Embryonic facial prominence (tissue), 1 donor: ENCODE measurements around the gene TYMS.
A peak's percentile ranks its signal among the peaks of the same experiment; 100 is the strongest.

ENCODE experiments used
- DNase-seq: peaks from one replicate; pipeline ENCODE4 v3.0.0-alpha.2; 2016; ENCODE audit errors: extremely low spot score

The TYMS gene

DNA sequence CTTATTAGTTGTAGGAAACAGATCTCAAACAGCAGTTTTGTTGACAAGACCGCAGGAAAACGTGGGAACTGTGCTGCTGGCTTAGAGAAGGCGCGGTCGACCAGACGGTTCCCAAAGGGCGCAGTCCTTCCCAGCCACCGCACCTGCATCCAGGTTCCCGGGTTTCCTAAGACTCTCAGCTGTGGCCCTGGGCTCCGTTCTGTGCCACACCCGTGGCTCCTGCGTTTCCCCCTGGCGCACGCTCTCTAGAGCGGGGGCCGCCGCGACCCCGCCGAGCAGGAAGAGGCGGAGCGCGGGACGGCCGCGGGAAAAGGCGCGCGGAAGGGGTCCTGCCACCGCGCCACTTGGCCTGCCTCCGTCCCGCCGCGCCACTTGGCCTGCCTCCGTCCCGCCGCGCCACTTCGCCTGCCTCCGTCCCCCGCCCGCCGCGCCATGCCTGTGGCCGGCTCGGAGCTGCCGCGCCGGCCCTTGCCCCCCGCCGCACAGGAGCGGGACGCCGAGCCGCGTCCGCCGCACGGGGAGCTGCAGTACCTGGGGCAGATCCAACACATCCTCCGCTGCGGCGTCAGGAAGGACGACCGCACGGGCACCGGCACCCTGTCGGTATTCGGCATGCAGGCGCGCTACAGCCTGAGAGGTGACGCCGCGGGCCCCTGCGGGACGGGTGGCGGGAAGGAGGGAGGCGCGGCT, at the start of gene TYMS:
TYMS (plus strand) TSS at position 343 of the 690 bp plus-strand sequence; CDS start at position 433, 90 bp downstream.
- DNase-seq, result peak; percentile 61

DNA sequence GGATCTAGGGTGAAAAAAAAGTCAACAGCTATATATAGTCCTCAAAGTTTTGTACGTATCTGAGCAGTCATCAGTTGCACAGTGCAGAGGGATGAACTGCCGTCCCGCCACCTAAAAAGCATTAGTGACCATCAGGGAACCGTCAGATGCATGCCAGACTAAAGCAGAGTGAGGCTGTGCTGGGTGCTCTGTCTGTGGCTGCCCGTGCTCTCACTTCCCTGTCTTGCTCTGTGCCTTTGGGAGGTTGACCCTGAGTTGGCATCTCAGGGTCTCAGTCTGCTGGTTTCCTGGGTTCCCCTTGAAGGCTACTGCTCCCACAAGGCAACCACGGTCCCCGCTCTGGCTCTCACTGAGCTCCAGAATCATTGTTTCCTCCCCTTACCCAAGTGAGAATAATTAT, 49.5 kb upstream of the TYMS start:
- no peak for DNase-seq

DNA sequence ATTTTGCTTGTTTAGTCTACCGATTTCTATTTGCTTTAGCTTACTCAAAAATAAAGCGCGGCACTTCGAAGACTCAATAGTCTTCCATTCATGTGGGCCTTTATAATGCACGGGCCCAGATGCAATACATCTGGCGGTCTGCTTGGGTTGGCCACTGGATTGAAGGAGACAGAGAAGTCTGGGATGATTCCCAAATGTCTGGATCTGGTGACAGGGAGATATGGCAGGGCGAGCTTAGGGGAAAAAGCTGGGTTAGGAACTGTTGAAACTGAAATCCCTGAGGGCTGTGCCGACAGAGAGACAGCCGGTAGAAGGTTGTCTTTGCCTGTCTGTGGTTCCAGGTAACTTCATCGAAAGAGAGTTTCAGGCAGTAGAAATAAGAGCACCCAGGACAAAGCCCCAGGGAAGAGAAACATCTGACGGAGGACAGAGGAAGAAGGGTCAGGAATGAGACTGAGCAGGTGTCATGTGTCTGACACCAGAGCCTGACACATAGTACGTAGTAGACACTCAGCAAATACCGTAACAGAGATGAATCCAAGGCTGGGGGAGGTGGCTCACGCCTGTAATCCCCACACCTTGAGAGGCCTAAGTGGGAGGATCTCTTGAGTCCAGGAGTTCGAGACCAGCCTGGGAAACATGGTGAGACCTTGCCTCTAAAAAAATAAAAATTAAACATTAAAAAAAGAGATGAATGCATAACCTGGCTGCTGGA, 47.1 kb upstream of the TYMS start:
- no peak for DNase-seq

DNA sequence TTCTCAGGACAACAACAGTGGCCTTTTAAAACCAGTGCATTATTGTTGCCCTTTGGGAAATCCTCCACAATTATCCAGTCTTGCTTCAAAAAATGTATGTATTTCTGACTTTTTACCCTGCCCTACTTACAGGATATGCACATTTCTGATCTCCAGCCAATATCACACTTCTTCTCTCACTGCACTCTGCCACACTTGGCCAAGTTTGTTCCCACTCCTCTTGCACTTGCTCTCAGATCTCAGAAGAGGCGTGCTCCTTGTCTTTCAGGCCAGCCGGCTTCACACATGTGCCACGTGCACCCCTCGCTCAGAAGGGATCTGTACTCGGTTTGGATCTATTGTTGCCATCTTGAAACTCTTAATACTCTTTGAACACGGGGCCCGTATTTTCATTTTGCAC, 45.3 kb upstream of the TYMS start:
- no peak for DNase-seq

DNA sequence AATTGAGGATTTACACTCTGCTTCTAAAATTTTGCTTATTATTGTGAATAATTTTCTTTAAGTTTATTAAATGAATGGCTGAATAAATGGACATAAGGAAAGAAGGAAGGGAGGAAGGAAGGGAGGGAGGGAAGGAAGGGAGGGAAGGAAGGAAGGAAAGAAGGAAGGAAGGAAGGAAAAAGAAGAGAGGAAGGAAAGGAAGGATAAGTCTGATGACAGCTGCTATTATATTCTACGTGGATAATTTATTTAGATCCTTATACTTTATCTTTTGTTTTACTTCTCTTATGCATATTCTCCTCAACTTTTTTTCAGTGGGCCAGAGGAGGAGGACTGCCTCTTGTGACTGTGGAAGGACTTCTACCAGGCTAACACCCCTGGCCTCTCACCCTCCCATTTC, 43.3 kb upstream of the TYMS start:
- no peak for DNase-seq

DNA sequence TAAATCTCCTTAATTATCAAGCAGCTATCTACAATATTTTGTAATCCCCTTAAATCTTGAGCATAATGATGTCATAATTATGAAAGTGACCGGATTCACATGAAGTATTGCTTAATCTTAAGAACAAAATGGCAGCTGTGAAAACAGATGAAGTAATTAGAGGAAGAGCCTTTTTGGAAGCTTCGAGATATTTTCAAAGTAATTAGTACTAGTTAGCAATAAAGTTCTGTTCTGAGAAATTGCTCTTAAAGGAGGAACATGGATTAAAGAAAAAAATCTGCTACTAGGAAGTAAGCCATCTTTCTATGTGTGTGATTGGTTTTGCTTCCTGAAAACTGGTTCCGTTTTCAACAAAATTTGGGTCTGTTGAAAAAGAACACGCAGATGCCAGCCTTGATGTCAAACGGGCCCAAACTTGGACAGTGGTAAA, 42.3 kb upstream of the TYMS start:
- no peak for DNase-seq

DNA sequence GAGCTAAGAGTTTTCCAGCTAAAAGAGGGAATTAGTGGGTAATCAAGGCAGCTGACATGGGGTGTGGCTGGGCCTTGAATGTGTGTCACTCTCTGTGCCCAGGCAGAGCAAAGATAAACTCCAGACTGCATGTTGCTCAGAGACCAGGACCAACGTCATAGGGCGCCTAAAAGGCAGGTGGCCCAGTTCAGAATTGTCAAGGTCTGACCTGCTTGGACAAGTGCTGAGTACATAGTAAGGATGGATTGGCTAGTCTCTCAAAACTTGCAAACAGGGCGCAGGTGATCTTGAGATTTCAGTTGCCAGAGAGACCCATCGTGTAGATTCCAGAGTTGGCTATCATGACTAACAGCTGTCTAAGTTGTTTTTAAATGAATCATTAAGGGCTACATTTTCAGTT, 41.7 kb upstream of the TYMS start:
- DNase-seq, result no peak

DNA sequence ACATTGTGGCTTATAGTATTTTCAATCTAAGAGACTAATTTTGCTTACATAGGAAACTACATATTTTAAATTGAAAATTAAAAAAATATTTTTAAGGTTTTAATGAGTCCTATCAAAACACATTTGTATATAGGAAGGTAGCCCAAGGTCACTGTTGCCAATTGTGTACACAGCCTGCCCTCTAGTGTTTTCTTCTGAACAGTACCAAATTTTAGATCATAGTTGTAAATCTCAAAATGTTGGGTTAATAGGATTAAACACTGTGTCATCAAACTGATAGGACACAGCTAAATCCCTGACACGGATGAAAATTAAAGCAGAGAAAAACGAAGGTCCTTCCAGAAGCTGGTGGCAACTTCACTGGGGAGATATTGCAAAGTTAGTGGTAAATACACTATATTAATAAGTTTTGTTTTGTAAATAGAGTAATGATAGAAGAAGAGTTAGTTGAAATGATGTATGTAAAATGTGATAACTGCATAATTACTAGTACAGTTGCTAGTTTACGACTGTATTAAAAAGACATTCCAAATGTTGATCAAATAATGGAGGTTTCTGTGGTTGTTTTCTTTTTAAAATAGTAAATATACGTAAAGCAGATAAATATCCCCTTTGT, 41.0 kb upstream of the TYMS start:
- DNase-seq, result no peak

DNA sequence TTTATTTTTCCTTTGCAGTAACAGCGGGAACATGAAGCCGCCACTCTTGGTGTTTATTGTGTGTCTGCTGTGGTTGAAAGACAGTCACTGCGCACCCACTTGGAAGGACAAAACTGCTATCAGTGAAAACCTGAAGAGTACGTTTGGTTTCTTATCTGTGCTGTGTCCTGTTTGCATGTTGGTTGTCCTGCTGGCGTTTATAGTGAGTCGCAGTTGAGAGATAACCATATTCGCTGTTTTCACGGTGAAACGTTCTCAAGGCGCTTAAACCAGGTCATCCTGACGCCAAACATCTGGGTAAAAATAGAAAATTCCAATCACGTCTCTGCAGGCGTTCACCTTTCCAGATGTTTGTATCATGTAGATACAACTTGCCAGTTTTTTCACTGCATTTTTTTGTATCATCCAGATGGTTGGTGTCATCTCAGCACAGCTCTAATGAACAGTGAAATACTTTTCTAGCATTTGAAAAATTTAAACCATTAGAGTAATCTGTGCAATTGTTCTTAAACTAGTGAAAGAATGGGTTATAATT, 39.4 kb upstream of the TYMS start:
- DNase-seq, result no peak

DNA sequence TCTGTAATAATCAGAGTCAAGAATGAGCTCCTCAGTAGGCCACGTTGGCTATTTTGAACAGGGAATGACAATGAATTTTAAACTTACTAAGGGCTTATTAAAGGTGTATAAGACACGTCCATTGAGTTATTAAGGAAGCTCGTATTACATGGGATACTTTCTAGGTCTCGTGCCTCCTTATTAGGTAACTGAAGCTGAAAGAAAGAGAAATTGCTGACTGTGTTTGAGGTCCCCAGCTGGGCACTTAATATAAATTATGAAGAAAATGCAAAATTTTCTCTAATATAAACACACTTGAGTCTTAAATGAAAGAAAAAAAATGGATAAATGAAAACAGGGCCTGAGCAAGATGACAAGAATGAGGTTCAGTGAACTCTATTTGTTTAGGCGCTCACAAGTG, 38.8 kb upstream of the TYMS start:
- no peak for DNase-seq

DNA sequence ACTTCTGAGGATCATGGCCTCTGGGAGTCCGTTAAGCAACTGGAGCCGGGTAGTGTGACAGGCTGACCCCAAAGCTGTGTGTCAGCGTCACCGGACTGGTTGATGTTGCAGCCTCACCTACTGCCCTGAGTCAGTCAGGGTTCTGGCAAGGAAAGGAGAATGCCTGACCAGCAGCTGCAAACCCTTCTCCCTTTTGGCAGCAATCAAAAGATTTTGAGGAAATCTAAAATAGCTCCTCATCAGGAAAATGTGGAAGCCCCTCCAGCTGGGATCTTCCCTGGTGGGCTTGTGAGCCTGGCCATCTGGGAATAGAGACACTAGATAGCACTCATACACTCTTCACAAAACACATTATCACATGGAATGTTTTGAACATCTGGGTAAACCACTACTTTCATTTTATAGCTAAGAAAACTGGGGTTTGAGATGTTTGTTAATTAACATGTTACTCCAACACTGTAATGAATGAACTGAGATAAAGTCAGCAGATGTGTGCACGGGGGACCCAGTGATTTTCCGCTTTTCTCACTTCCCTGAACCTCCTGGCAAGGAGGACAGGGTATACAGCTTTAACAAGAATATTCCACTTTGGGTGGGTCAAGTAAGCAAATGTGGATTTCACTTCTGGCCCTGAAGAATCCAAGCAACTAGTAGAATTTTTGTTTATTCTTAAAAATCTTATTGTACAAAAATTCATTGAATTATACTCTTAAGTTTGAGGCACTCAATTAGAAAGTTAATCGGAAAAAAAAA, 36.0 kb upstream of the TYMS start:
- no peak for DNase-seq

DNA sequence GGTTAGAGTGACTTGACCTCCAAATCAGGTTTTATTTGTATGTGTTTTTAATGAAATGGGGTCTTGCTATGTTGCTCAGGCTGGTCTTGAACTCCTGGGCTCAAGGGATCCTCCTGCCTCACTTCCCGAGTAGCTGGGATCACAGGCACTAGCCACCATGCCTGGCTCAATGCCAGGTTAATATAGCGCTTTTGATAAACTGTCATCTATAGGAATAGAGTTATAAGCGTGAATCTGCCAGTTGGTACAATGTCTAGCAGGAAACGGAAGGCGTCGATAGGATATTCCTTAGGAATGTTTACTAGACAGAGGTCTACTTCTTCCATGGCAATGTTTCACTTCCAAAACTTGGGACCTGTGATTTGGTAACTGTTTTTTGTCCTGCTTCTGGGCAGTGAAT, 35.2 kb upstream of the TYMS start:
- DNase-seq, result no peak

DNA sequence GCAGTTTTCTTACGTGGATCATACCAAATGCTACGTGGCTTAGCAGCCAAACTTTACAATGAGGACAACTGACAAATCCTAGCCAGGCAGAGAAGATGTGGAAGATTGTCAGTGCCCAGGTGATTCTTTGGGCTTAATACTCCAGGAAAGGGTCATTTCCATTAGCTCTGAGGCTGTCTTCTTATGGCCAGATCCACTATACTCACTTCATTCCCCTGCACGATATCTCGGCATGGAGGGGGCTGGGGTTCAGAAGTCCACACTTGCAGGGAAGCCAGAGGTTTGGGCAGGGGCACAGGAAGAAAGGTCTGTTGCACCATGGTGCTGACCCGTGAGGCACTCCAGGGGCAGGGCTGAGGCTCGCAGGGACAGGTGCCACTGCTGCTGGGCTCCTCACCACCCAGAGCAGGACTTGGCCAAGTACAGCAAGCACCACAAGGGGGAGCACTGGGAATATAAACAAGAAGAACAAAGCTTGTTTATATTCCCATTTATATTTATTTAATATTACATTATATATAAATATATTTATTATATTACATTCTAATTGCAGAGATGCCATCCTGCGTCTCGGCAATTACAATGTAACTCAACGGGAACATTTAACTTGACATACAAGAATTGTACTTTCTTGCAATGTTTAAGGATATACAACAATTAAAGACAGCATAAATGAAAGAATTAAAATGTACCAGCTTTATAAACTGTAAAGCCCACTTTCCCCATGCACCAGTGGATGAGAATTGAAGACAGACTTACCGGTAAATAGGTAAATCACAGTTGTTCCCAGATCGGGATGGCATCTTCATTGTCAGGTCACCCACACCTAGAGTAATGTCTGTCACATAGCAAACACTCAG, 33.5 kb upstream of the TYMS start:
- peak; percentile 46 for DNase-seq

DNA sequence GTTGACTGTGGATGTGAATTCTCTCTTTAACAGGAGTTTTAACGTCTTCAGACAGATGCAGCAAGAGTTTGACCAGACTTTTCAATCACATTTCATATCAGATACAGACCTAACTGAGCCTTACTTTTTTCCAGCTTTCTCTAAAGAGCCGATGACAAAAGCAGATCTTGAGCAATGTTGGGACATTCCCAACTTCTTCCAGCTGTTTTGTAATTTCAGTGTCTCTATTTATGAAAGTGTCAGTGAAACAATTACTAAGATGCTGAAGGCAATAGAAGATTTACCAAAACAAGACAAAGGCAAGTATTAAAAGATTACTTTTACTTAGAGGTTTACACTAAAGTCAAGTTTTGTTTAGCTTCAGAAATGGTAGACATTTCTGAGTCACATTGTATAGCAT, 30.2 kb upstream of the TYMS start:
- no peak for DNase-seq

DNA sequence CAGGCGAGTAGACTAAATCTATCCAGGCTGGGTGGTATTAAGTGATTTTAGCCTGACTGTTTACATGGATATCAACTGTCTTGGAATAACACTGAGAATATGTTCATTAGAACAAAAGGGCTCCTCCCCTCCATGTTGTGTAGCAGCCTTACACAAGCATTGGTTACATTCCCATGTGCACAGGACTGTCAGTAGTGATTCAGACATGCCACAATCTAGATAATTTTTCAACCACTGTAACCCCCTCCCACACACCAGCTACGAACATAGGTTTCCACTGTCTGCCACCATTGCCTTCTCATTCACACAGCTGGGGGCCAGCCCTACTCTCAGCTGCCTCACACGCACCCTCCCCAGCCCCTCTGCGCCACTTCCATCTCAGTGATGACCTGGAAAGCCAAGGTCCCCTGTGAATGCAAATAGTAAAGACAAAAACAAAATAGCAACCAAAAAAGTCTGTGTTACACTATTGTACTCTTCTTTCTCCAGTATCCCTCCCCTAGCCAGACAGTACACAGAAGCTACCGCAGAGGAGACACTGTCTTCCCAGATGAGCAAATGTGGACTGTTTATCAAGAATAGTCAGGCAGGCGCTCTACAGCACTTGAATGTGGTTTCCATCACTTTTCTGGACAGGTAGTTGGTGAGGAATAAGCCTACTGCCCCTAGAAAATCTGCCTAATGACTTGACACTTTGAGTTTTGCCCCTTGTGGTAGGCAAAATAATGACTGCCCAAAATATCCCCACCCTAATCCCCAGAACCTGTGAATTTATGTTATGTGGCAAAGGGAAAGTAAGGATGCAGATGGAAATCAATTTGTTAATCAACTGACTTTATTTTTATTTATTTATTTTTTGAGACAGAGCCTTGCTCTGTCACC, 27.9 kb upstream of the TYMS start:
- DNase-seq, result no peak

DNA sequence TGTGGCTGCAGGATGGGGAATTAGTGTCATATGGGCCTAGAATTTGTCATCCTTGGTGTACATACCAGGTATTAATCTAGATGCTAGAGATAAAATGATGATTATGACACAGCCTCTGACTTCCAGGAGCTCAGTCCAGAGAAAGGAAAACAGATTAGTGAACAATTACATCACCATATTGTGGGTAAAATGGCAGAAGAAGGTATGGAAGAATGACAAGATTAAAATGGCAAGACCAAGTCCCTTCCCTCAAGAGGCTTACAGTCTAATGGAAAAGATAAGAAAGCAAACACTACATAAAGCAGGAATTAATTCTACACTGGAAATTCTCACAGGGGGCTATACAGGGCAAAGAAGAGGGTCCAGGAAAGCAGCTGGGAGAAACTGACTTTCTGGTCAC, 25.9 kb upstream of the TYMS start:
- DNase-seq, result no peak

DNA sequence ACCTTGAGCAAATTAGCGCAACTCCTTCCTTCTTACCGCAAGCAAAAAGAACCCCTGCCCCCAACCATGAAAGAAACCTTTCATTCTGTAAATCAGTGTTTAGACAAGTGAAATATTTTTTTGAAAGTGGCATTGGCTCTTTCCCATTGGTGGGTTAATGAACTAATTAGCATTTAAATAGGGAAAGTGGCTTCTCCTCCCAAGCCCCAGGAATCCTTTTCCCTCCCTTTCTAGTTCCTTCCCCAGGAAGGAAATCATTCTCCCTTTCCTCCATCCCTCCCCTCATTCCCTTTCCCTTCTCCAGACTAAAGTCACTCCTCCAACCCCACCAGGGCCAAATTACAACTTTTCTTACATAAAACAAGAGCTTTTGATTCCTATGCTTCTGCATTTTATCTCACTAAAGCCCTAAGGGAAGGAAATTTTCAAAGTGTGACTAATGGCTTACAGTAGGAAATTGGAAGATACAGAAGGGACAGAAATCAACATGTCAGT, 22.9 kb upstream of the TYMS start:
- no peak for DNase-seq

DNA sequence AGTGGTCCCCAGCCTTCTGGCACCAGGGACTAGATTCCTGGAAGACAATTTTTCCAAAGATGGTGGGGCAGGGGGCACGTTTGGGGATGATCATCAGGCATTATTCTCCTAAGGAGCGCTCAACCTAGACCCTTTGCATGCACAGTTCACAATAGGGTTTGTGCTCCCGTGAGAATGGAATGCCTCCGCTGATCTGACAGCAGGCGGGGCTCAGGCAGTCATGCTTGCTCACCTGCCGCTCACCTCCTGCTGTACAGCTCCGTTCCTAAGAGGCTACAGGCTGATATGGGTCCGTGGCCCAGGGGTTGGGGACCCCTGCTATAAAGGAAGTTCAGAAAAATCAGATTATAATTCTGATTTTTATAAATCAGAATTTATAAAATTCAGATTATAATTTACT, 22.3 kb upstream of the TYMS start:
- no peak for DNase-seq

DNA sequence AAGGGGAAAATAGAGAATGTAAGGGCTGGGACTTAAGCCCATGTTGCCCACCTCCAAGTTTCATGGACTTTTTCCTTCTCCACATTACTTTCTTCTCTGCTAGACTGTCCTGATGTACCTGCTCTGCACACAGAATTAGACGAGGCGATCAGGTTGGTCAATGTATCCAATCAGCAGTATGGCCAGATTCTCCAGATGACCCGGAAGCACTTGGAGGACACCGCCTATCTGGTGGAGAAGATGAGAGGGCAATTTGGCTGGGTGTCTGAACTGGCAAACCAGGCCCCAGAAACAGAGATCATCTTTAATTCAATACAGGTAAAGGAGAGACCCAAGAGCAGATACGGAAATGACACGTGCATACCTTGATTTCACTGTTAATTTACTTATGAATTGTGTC, 16.2 kb upstream of the TYMS start:
- DNase-seq, result no peak

DNA sequence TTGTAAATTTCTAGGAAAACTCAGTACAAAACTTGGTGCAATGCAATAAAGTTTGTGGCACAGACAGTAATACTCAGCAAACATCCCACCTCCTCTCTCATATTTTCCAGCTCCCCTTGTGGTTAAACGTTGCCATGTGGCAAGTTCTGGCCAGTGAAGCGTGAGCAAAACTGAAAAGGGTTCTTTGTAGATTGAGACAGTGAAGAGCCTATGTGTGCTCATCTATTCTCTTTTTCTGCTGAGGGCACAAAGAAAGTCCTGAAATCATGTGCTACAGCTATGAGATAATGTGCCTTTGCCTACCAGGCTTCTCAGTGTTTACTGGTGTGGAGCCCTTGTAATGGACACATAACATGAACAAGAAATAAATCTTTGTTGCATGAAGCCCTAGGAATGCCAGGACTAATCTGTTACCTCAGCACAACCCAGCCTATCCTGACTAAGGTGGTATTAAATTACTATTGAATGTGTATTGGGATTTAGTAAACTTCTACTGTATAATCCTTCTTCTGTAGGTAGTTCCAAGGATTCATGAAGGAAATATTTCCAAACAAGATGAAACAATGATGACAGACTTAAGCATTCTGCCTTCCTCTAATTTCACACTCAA, 13.0 kb upstream of the TYMS start:
- no peak for DNase-seq
